Ascending aorta (tissue), 2 donors: ENCODE data around the gene PEAK1. TPM values are rescaled to one million over a fixed set of nuclear protein-coding genes. Genes with fewer than 3 reads are reported as not detected.

Experiments
- DNase-seq, 2 donors: peaks; one replicate each; pipeline ENCODE4 v3.0.0-alpha.2; 2019; ENCODE audit warnings: low spot score in 2 of 2
- H3K27ac ChIP-seq, 2 donors: fragments of 200-600 bp; sonication (generic); one replicate each; pipeline ENCODE4 v1.5.1; 2016 to 2017; ENCODE audit warnings: mild to moderate bottlenecking in 1 of 2
- H3K27me3 ChIP-seq: fragments of 200-600 bp; sonication (generic); one replicate; pipeline ENCODE4 v1.5.1; 2017
- H3K36me3 ChIP-seq, 2 donors: fragments of 200-600 bp; sonication (generic); one replicate each; pipeline ENCODE4 v1.5.1; 2016
- H3K4me1 ChIP-seq, 2 donors: fragments of 200-600 bp; sonication (generic); one replicate each; pipeline ENCODE4 v1.5.1; 2016 to 2017; ENCODE audit warnings: mild to moderate bottlenecking in 1 of 2
- H3K4me3 ChIP-seq, 2 donors: fragments of 200-600 bp; sonication (generic); one replicate each; pipeline ENCODE4 v1.5.1; 2016 to 2017; ENCODE audit warnings: mild to moderate bottlenecking in 1 of 2
- H3K9me3 ChIP-seq, 2 donors: fragments of 200-600 bp; sonication (generic); one replicate each; pipeline ENCODE4 v1.5.1; 2016
- intact Hi-C: fragments of 100-400 bp; cut with DNase I; formaldehyde crosslinking; loops from one replicate; pipeline ENCODE4 v1.15.1; 2023
- total RNA-seq: library from RNA; depleted of rRNA; stranded (reverse); fragments of >200 nt; gene quantifications from one replicate; pipeline ENCODE4 v1.1.0, GENCODE V29; 2016
- TF ChIP-seq, protein P1 (sequence below), 3 experiments: fragments of 200-600 bp in 2 of 3; fragments of 450-650 bp in 1 of 3; sonication (generic) in 2 of 3; IDR thresholded peaks; one replicate each; pipeline ENCODE4 v1.5.1; 2016 to 2019; ENCODE audit warnings: antibody characterized with exemption in 3 of 3, mild to moderate bottlenecking in 1 of 3, moderate library complexity in 1 of 3

The PEAK1 gene
- total RNA-seq, 1 donor from 2014 or later = 53.7 TPM

DNA sequence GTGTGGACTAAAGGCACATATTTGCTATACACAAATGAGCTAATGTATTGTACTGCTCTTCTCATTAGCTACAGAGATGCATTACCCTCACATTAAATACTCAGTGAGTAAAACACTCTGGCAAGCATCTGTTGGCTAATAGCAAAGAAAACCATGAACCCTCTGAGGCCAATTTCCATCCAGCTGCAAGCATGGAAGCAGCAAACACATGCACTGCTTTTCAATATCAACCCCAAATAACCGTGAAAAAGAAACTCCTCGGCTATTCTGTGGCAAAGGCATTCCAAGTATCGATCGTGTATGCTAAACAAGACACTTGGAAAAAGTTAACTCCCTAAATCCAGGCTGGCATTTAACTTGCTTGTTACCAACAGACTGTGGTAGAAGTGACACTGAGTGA lies 67.0 kb downstream of the PEAK1 start:
- H3K4me3 ChIP-seq = no peak overlapping the region
- intact Hi-C loops = no loop called here
- TF ChIP-seq, protein P1, sequence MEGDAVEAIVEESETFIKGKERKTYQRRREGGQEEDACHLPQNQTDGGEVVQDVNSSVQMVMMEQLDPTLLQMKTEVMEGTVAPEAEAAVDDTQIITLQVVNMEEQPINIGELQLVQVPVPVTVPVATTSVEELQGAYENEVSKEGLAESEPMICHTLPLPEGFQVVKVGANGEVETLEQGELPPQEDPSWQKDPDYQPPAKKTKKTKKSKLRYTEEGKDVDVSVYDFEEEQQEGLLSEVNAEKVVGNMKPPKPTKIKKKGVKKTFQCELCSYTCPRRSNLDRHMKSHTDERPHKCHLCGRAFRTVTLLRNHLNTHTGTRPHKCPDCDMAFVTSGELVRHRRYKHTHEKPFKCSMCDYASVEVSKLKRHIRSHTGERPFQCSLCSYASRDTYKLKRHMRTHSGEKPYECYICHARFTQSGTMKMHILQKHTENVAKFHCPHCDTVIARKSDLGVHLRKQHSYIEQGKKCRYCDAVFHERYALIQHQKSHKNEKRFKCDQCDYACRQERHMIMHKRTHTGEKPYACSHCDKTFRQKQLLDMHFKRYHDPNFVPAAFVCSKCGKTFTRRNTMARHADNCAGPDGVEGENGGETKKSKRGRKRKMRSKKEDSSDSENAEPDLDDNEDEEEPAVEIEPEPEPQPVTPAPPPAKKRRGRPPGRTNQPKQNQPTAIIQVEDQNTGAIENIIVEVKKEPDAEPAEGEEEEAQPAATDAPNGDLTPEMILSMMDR (IDR thresholded peaks at IDR 0.05) = no peak
- H3K27me3 ChIP-seq = no peaks in the 10 kb centered on the region
- H3K27ac ChIP-seq = no peak overlapping the region
- no peaks in the 10 kb centered on the region for H3K36me3 ChIP-seq
- H3K9me3 ChIP-seq = no peaks in the 10 kb centered on the region
- no peaks in the 10 kb centered on the region for H3K4me1 ChIP-seq
- DNase-seq = no peak

DNA sequence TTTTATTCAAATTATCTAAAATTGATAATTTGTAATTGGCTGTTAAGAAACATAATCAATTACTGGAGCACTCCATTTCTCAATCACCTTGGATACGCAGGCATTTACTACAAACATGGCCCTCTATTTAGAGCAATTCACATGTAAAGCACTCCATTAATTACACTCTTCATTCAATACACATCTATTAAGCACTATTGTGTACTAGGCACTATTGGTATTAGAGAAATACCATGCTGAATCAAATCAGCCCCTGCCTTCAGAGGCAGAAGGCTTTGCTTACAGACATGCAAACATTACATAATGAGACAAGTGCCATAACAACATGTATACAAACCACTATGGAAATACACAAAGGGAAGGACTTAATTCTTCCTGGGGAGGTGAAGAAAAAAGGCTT lies 69.1 kb downstream of the PEAK1 start:
- Histone ChIP-seq H3K4me1 (no peaks in the 10 kb centered on the region), H3K27ac (no peak overlapping the region), H3K36me3 (no peaks in the 10 kb centered on the region), H3K4me3 (no peak overlapping the region), H3K9me3 (no peaks in the 10 kb centered on the region), H3K27me3 (no peaks in the 10 kb centered on the region)
- intact Hi-C loops = no loop called here
- TF ChIP-seq, protein P1 (IDR thresholded peaks at IDR 0.05) = no peak
- no peak for DNase-seq

DNA sequence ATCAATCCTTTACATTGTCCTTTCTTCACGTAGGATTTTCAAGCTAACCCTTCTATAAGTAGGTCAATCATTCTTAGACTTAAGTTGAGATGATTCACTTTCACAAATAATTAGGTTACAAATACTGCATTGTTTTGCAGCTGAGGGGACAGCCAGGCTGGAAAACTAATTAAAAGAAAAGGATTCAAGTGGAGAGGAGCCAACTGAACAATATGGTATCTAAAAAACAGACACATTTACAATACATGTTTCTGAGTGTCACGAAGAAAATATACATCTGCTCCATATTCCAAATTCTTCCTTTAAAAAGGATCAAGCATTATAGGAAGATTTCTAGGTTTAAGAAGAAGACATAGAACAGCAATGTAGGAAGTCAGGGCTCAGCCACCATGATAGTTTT lies 70.2 kb downstream of the PEAK1 start:
- DNase-seq = no peak
- Histone ChIP-seq H3K9me3 (no peaks in the 10 kb centered on the region), H3K36me3 (no peaks in the 10 kb centered on the region), H3K27me3 (no peaks in the 10 kb centered on the region), H3K27ac (no peak overlapping the region), H3K4me1 (no peaks in the 10 kb centered on the region), H3K4me3 (no peak overlapping the region)
- intact Hi-C loops = no loop called here
- TF ChIP-seq, protein P1 (IDR thresholded peaks at IDR 0.05) = no peak

DNA sequence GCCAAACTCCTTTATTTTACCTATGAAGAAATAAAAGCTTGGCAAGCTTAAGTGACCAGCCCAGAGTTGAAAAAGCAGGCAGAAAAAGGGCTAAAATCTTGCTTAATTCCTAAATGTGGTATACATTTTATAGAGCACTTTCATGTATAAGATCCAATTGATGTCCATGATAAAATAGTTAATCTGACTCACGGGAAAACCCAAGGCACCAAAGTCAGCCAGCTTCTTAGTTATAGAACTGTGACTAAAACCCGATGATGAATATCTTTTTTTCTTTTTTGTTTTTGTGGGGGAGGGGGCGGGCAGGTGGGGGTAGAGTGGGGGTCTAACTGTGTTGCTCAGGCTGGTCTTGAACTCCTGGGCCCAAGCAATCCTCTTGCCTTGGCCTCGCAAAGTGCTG lies 71.4 kb downstream of the PEAK1 start:
- intact Hi-C loops = no loop called here
- no peaks in the 10 kb centered on the region for H3K27me3 ChIP-seq
- no peaks in the 10 kb centered on the region for H3K36me3 ChIP-seq
- no peak for DNase-seq
- no peak overlapping the region for H3K4me3 ChIP-seq
- no peaks in the 10 kb centered on the region for H3K9me3 ChIP-seq
- TF ChIP-seq, protein P1 (IDR thresholded peaks at IDR 0.05) = no peak
- H3K4me1 ChIP-seq = no peaks in the 10 kb centered on the region
- H3K27ac ChIP-seq = no peak overlapping the region

DNA sequence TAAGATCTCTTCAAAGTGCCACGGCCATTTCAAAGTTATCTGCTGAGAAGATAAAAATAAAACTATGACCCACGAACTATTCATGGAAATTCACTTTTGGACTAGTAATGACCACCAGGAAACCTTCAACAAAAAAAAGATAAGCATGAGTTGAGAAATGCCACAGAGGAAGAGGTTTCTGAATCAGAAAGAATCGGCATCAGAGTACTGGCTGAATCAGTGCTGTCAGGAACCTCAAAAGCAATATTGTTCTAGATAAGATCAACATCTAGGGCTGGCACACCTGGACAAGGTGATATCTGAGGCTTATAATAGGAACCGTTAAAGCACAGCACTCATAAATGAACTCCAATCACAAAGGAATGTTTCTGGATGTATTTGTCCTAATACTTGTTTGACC lies 72.7 kb downstream of the PEAK1 start:
- H3K36me3 ChIP-seq = no peaks in the 10 kb centered on the region
- intact Hi-C loops = no loop called here
- no peak for DNase-seq
- H3K9me3 ChIP-seq = no peaks in the 10 kb centered on the region
- TF ChIP-seq, protein P1 (IDR thresholded peaks at IDR 0.05) = no peak
- no peak overlapping the region for H3K4me3 ChIP-seq
- no peak overlapping the region for H3K27ac ChIP-seq
- H3K4me1 ChIP-seq = no peaks in the 10 kb centered on the region
- H3K27me3 ChIP-seq = no peaks in the 10 kb centered on the region
